Neural crest cell (in vitro differentiated cells): ENCODE results near the gene CFAP70. TPM values are rescaled to one million over a fixed set of nuclear protein-coding genes. Genes with fewer than 3 reads are reported as not detected.
"Not testable (repeated sequence)": the region's sequence is repeated elsewhere in the genome, so short reads cannot be mapped to it uniquely, and the experiment has no call there.

ENCODE experiments used
- DNase-seq: peaks from one replicate; pipeline ENCODE4 v3.0.0; 2021; ENCODE audit warnings: low read depth, mixed read lengths, low spot score
- H3K27ac Mint-ChIP-seq: one replicate; pipeline ENCODE4 v1.8.0; 2021; ENCODE audit warnings: mild to moderate bottlenecking, mixed read lengths; ENCODE audit not compliant: unreplicated experiment
- H3K27me3 Mint-ChIP-seq: 2 replicates; pipeline ENCODE4 v1.8.0; 2021; ENCODE audit warnings: low read depth, mild to moderate bottlenecking, mixed read lengths
- H3K36me3 Mint-ChIP-seq: 2 replicates; pipeline ENCODE4 v1.8.0; 2021; ENCODE audit warnings: low read depth, mild to moderate bottlenecking, mixed read lengths
- H3K4me1 Mint-ChIP-seq: 2 replicates; pipeline ENCODE4 v1.8.0; 2021; ENCODE audit warnings: mixed read lengths
- H3K4me3 Mint-ChIP-seq: one replicate; pipeline ENCODE4 v1.8.0; 2021; ENCODE audit warnings: mild to moderate bottlenecking, mixed read lengths
- H3K9me3 Mint-ChIP-seq: 2 replicates; pipeline ENCODE4 v1.8.0; 2021; ENCODE audit warnings: mixed read lengths
- CTCF ChIP-seq: fragments of 200-600 bp; sonication (generic); conservative IDR thresholded peaks from 2 replicates; pipeline ENCODE4 v1.5.0; 2021; ENCODE audit warnings: antibody characterized with exemption, mild to moderate bottlenecking
- total RNA-seq: library from RNA; stranded (reverse); gene quantifications from 2 replicates; pipeline ENCODE4 v1.2.1, GENCODE V29; 2021

Gene CFAP70
- total RNA-seq, 1 donor from 2014 or later, result 0.65 TPM

DNA sequence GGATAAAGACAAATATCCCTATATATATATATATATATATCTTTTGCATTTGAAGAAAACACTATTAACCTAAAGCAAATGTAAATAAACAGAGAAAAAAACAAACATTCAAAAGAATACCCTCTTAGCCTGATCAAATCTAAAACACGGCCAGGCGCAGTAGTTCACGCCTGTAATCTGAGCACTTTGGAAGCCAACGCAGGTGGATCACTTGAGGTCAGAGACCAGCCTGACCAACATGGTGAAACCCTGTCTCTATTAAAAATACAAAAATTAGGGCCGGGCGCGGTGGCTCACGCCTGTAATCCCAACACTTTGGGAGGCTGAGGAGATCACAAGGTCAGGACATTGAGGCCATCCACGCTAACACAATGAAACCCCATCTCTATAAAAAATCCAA lies 46.0 kb upstream of the CFAP70 start:
- no peak overlapping the region for H3K27ac Mint-ChIP-seq
- no peak for DNase-seq
- H3K27me3 Mint-ChIP-seq, result no peaks in the 10 kb centered on the region
- TF ChIP-seq CTCF, result no peak
- no peaks in the 10 kb centered on the region for H3K36me3 Mint-ChIP-seq
- H3K9me3 Mint-ChIP-seq, result no peaks in the 10 kb centered on the region
- H3K4me3 Mint-ChIP-seq, result no peak overlapping the region
- H3K4me1 Mint-ChIP-seq, result peaks cover 11% of the 10 kb centered on the region

DNA sequence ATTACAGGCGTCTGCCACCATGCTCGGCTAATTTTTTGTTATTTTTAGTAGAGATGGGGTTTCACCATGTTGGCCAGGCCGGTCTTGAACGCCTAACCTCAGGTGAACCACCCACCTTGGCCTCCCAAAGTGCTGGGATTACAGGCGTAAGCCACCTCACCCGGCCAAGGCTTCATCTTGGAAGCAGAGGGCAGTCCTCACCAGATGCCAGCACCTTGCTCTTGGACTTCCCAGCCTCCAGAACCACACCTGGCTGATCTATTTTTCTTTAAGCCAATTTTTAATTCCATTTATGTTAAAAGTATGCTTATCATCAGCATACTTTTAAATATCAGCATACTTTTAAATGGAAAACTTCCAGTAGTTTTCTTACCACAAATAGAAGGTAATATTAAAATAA lies 43.0 kb upstream of the CFAP70 start:
- Mint-ChIP-seq H3K4me1 (no peaks in the 10 kb centered on the region), H3K9me3 (no peaks in the 10 kb centered on the region), H3K4me3 (no peak overlapping the region), H3K27me3 (no peaks in the 10 kb centered on the region), H3K36me3 (no peaks in the 10 kb centered on the region), H3K27ac (no peak overlapping the region)
- no peak for DNase-seq
- no peak for TF ChIP-seq CTCF

GRCh38 chr10:73399063-73399462 lies 40.4 kb upstream of the CFAP70 start:
- peaks cover 7% of the 10 kb centered on the region for H3K36me3 Mint-ChIP-seq
- peak overlapping the region; percentile 64 for H3K27ac Mint-ChIP-seq
- no peaks in the 10 kb centered on the region for H3K4me1 Mint-ChIP-seq
- H3K4me3 Mint-ChIP-seq, result no peak overlapping the region
- H3K27me3 Mint-ChIP-seq, result no peaks in the 10 kb centered on the region
- no peaks in the 10 kb centered on the region for H3K9me3 Mint-ChIP-seq
- DNase-seq, result no peak
- TF ChIP-seq CTCF, result no peak

- H3K9me3 Mint-ChIP-seq, result peaks cover 2% of the 10 kb centered on the region
- DNase-seq, result no peak
- no peak overlapping the region for H3K27ac Mint-ChIP-seq
- TF ChIP-seq CTCF, result peak; percentile 28
- H3K27me3 Mint-ChIP-seq, result no peaks in the 10 kb centered on the region
- peaks cover 12% of the 10 kb centered on the region for H3K36me3 Mint-ChIP-seq
- no peaks in the 10 kb centered on the region for H3K4me1 Mint-ChIP-seq
- no peak overlapping the region for H3K4me3 Mint-ChIP-seq
Observed at GRCh38 chr10:73398024-73398423, 39.4 kb upstream of the CFAP70 start.

DNA sequence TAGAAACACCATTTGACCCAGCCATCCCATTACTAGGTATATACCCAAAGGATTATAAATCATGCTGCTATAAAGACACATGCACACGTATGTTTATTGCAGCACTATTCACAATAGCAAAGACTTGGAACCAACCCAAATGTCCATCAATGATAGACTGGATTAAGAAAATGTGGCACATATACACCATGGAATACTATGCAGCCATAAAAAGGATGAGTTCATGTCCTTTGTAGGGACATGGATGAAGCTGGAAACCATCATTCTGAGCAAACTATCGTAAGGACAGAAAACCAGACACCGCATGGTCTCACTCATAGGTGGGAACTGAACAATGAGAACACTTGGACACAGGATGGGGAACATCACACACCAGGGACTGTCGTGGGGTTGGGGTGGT lies 35.7 kb upstream of the CFAP70 start:
- not testable (repeated sequence) for H3K4me3 Mint-ChIP-seq, H3K9me3 Mint-ChIP-seq, H3K27me3 Mint-ChIP-seq, DNase-seq, H3K4me1 Mint-ChIP-seq, H3K27ac Mint-ChIP-seq
- peaks cover 20% of the 10 kb centered on the region for H3K36me3 Mint-ChIP-seq

DNA sequence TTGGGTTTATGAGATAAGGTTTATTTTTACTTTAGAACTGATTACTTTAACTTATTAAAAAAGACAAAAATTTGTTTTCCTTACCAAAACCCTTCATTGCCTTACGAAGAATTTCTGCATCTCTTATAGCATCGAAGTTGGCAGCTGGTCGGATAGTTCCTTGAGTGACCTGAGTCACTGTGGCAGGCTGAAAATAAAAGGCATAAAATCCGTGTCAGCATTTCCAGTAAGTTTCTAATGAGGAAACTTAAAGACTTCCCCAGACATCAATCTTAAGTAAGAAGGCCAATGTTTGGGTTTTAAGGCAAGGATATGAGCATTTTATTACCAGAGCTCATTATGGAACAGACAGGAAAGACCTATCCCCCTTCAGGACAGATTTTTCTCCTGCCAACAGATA lies 29.6 kb upstream of the CFAP70 start:
- TF ChIP-seq CTCF, result no peak
- Mint-ChIP-seq H3K36me3 (peaks cover 17% of the 10 kb centered on the region), H3K9me3 (no peaks in the 10 kb centered on the region), H3K4me1 (no peaks in the 10 kb centered on the region), H3K27ac (no peak overlapping the region), H3K27me3 (no peaks in the 10 kb centered on the region), H3K4me3 (no peak overlapping the region)
- DNase-seq, result no peak
